ENCODE measurements around the gene CLN3. TPM values are rescaled to one million over a fixed set of nuclear protein-coding genes. Genes with fewer than 3 reads are reported as not detected.

Gene CLN3
- total and polyA plus RNA-seq, 10 donors, result 21.1 to 44.1 (median 36.3) TPM

DNA sequence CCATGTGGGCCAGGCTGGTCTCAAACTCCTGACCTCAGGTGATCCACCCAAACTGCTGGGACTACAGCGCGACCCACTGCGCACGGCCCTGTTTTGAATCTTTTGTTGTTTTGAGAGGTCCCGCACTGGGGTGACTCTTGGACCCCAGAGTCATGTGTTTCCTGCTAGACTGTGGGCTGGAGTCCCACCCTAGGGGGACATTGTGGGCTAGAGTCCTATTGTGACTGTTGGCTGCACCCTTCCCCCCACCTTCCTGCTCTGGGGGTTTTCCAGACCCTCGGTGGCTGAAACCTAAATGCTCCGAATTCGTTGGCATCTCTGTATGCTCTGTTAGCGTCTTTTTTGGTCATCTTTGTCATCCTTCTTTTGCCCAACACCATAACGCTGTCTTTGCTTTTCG is 30.9 kb upstream of the CLN3 start:
- intact Hi-C loops (cut with DNase I; ENCODE audit: low total_unique reads), result no loop called here
- WGBS, 5 donors, result 60 to 83% (median 70%) methylated on average over 11 of the region's 11 CpGs

DNA sequence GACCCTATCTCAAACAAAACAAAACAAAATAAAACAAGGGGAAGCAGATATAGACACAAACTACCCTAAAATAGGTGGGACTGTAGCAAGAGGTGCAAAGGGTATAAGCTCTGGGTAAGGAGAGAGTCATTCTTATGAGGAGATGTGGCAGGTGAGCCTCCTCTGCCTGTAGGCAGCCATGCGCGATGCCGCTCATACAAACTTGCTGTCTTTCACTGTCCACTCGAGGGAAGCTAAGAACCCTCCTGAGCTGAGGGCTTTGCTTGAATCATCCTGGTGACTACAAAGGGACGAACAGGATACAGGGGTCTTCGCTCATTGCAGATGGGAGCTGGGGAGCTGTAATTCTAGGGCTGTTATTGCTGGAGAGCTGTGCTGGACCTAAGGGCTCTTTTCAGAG is 29.6 kb upstream of the CLN3 start:
- no peak for DNase-seq
- no peak overlapping the region for H3K4me3 ChIP-seq
- no peak for TF ChIP-seq POLR2A (IDR thresholded peaks at IDR 0.05)
- no peak for TF ChIP-seq POLR2AphosphoS5 (IDR thresholded peaks at IDR 0.05)
- TF ChIP-seq, protein P1, sequence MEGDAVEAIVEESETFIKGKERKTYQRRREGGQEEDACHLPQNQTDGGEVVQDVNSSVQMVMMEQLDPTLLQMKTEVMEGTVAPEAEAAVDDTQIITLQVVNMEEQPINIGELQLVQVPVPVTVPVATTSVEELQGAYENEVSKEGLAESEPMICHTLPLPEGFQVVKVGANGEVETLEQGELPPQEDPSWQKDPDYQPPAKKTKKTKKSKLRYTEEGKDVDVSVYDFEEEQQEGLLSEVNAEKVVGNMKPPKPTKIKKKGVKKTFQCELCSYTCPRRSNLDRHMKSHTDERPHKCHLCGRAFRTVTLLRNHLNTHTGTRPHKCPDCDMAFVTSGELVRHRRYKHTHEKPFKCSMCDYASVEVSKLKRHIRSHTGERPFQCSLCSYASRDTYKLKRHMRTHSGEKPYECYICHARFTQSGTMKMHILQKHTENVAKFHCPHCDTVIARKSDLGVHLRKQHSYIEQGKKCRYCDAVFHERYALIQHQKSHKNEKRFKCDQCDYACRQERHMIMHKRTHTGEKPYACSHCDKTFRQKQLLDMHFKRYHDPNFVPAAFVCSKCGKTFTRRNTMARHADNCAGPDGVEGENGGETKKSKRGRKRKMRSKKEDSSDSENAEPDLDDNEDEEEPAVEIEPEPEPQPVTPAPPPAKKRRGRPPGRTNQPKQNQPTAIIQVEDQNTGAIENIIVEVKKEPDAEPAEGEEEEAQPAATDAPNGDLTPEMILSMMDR (IDR thresholded peaks at IDR 0.05 in 8 of 11, conservative IDR thresholded peaks at IDR 0.05 in 3 of 11), result no peak

More for the DNA sequence above, 30.9 kb upstream of the CLN3 start:
- H3K9me3 ChIP-seq, result no peaks in the 10 kb centered on the region
- H3K36me3 ChIP-seq, result no peaks in the 10 kb centered on the region
- H3K27me3 ChIP-seq (replicated peaks in 1 of 7), result peaks cover 0 to 12% (median 0%) of the 10 kb centered on the region in 7 donors
- TF ChIP-seq, protein P1 (IDR thresholded peaks at IDR 0.05 in 8 of 11, conservative IDR thresholded peaks at IDR 0.05 in 3 of 11), result no peak
- TF ChIP-seq POLR2AphosphoS5 (IDR thresholded peaks at IDR 0.05) (no peak), POLR2A (IDR thresholded peaks at IDR 0.05) (no peak)
- H3K4me3 ChIP-seq, result no peak overlapping the region
- H3K4me1 ChIP-seq, result peaks cover 0 to 6% (median 0%) of the 10 kb centered on the region in 6 donors
- no peak overlapping the region for H3K27ac ChIP-seq
- no peak for DNase-seq

DNA sequence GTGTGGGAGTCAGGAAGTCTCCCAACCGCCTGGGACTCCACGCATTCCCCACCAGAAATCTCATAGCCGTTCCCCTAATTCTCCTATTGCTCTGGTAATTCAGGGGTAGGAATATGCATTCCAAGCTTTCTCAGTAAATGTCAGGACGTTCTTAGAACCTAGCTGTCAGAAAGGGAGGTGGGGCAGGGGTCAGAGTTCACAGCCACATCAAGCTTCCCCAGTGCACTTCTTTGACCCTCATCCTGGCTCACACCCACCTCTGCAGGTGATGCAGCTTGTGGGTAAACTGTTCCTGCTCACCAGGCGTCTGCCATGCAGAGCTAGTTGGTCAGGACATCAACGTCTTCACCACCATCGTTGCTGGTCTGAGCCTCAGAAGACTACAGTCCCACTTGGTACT is 28.8 kb upstream of the CLN3 start:
- intact Hi-C loops (cut with DNase I; ENCODE audit: low total_unique reads), result no loop called here
- no peak overlapping the region for H3K27ac ChIP-seq
- H3K27me3 ChIP-seq (replicated peaks in 1 of 7), result peaks cover 0 to 12% (median 0%) of the 10 kb centered on the region in 7 donors
- peaks cover 0 to 6% (median 0%) of the 10 kb centered on the region in 6 donors for H3K4me1 ChIP-seq
- no peak for DNase-seq
- TF ChIP-seq, protein P1 (IDR thresholded peaks at IDR 0.05 in 8 of 11, conservative IDR thresholded peaks at IDR 0.05 in 3 of 11), result no peak
- TF ChIP-seq POLR2AphosphoS5 (IDR thresholded peaks at IDR 0.05) (no peak), POLR2A (IDR thresholded peaks at IDR 0.05) (no peak)
- H3K9me3 ChIP-seq, result no peaks in the 10 kb centered on the region
- no peak overlapping the region for H3K4me3 ChIP-seq
- no peaks in the 10 kb centered on the region for H3K36me3 ChIP-seq
- WGBS, 5 donors, result 72 to 85% (median 82%) methylated on average over 7 of the region's 7 CpGs

More for the DNA sequence above, 29.6 kb upstream of the CLN3 start:
- H3K27me3 ChIP-seq (replicated peaks in 1 of 7), result peaks cover 0 to 12% (median 0%) of the 10 kb centered on the region in 7 donors
- WGBS, 5 donors, result 81 to 96% (median 88%) methylated on average over 6 of the region's 6 CpGs
- intact Hi-C loops (cut with DNase I; ENCODE audit: low total_unique reads), result no loop called here
- H3K27ac ChIP-seq, result no peak overlapping the region
- no peaks in the 10 kb centered on the region for H3K9me3 ChIP-seq
- H3K36me3 ChIP-seq, result no peaks in the 10 kb centered on the region
- H3K4me1 ChIP-seq, result peaks cover 0 to 6% (median 0%) of the 10 kb centered on the region in 6 donors

DNA sequence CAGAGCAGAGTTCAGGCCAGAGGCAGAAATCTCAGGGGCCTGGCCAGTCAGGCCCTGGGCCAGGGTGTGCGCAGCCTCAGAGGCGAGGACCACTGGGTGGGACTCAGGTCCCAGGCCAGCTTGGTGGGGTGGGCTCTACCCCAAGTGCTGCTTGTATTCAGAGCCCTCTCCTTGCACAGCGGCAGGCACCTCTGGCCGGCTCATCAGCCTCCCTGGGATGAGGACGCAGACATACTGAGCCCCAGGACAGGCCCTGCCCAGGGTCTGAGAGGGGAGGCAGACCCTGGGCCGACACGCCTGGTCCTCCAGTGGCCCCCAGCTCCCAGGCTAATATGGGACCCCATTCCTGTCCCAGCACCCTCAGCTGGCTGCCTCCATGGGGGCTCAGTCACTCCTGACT is 22.4 kb upstream of the CLN3 start:
- no peaks in the 10 kb centered on the region for H3K36me3 ChIP-seq
- no peak for DNase-seq
- no peaks in the 10 kb centered on the region for H3K4me1 ChIP-seq
- H3K9me3 ChIP-seq, result no peaks in the 10 kb centered on the region
- no peak for TF ChIP-seq POLR2AphosphoS5 (IDR thresholded peaks at IDR 0.05)
- TF ChIP-seq, protein P1 (IDR thresholded peaks at IDR 0.05 in 8 of 11, conservative IDR thresholded peaks at IDR 0.05 in 3 of 11), result no peak
- no peak for TF ChIP-seq POLR2A (IDR thresholded peaks at IDR 0.05)
- no peak overlapping the region for H3K27ac ChIP-seq
- WGBS, 5 donors, result 78 to 100% (median 94%) methylated on average over 3 to 7 of the region's 7 CpGs
- intact Hi-C loops (cut with DNase I; ENCODE audit: low total_unique reads), result no loop called here
- H3K4me3 ChIP-seq, result no peak overlapping the region
- peaks cover 0 to 6% (median 0%) of the 10 kb centered on the region in 7 donors for H3K27me3 ChIP-seq (replicated peaks in 1 of 7)
